ENCODE results near the gene COMMD1.

DNA sequence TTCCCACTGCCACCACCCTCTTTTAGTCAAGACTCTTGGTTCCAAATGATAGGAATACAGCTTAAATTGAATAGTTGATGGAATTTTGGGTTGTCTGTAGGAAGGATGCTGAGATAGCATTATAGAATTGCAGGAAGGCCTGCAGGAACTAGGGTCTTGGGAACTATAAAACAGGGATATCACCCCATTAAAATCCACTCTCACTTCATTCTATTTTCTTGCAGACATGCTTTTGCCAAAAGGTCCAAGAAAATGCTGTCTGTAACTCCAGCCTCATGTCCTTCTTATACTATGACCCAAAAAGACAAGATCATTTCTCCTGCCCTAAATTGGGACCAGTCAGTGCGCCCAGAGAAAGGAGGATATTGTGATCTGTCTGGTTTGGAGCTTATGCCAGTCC lies 89.1 kb downstream of the COMMD1 start:
- TF ChIP-seq, protein P1, sequence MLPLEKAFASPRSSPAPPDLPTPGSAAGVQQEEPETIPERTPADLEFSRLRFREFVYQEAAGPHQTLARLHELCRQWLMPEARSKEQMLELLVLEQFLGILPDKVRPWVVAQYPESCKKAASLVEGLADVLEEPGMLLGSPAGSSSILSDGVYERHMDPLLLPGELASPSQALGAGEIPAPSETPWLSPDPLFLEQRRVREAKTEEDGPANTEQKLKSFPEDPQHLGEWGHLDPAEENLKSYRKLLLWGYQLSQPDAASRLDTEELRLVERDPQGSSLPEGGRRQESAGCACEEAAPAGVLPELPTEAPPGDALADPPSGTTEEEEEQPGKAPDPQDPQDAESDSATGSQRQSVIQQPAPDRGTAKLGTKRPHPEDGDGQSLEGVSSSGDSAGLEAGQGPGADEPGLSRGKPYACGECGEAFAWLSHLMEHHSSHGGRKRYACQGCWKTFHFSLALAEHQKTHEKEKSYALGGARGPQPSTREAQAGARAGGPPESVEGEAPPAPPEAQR (tag by site-specific recombination; IDR thresholded peaks at IDR 0.05): no peak
- TF ChIP-seq, protein P2, sequence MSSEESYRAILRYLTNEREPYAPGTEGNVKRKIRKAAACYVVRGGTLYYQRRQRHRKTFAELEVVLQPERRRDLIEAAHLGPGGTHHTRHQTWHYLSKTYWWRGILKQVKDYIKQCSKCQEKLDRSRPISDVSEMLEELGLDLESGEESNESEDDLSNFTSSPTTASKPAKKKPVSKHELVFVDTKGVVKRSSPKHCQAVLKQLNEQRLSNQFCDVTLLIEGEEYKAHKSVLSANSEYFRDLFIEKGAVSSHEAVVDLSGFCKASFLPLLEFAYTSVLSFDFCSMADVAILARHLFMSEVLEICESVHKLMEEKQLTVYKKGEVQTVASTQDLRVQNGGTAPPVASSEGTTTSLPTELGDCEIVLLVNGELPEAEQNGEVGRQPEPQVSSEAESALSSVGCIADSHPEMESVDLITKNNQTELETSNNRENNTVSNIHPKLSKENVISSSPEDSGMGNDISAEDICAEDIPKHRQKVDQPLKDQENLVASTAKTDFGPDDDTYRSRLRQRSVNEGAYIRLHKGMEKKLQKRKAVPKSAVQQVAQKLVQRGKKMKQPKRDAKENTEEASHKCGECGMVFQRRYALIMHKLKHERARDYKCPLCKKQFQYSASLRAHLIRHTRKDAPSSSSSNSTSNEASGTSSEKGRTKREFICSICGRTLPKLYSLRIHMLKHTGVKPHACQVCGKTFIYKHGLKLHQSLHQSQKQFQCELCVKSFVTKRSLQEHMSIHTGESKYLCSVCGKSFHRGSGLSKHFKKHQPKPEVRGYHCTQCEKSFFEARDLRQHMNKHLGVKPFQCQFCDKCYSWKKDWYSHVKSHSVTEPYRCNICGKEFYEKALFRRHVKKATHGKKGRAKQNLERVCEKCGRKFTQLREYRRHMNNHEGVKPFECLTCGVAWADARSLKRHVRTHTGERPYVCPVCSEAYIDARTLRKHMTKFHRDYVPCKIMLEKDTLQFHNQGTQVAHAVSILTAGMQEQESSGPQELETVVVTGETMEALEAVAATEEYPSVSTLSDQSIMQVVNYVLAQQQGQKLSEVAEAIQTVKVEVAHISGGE (tag by site-specific recombination; conservative IDR thresholded peaks at IDR 0.05; ENCODE audit: low read depth): no peak
- TF ChIP-seq, protein P3, sequence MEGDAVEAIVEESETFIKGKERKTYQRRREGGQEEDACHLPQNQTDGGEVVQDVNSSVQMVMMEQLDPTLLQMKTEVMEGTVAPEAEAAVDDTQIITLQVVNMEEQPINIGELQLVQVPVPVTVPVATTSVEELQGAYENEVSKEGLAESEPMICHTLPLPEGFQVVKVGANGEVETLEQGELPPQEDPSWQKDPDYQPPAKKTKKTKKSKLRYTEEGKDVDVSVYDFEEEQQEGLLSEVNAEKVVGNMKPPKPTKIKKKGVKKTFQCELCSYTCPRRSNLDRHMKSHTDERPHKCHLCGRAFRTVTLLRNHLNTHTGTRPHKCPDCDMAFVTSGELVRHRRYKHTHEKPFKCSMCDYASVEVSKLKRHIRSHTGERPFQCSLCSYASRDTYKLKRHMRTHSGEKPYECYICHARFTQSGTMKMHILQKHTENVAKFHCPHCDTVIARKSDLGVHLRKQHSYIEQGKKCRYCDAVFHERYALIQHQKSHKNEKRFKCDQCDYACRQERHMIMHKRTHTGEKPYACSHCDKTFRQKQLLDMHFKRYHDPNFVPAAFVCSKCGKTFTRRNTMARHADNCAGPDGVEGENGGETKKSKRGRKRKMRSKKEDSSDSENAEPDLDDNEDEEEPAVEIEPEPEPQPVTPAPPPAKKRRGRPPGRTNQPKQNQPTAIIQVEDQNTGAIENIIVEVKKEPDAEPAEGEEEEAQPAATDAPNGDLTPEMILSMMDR (tag by site-specific recombination; IDR thresholded peaks at IDR 0.05): no peak
- TF ChIP-seq ZNF600 (tag by site-specific recombination; IDR thresholded peaks at IDR 0.05): no peak
- TF ChIP-seq, protein P4, sequence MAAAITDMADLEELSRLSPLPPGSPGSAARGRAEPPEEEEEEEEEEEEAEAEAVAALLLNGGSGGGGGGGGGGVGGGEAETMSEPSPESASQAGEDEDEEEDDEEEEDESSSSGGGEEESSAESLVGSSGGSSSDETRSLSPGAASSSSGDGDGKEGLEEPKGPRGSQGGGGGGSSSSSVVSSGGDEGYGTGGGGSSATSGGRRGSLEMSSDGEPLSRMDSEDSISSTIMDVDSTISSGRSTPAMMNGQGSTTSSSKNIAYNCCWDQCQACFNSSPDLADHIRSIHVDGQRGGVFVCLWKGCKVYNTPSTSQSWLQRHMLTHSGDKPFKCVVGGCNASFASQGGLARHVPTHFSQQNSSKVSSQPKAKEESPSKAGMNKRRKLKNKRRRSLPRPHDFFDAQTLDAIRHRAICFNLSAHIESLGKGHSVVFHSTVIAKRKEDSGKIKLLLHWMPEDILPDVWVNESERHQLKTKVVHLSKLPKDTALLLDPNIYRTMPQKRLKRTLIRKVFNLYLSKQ (tag by site-specific recombination; IDR thresholded peaks at IDR 0.05; ENCODE audit: borderline replicate concordance): no peak
- TF ChIP-seq, protein P5, sequence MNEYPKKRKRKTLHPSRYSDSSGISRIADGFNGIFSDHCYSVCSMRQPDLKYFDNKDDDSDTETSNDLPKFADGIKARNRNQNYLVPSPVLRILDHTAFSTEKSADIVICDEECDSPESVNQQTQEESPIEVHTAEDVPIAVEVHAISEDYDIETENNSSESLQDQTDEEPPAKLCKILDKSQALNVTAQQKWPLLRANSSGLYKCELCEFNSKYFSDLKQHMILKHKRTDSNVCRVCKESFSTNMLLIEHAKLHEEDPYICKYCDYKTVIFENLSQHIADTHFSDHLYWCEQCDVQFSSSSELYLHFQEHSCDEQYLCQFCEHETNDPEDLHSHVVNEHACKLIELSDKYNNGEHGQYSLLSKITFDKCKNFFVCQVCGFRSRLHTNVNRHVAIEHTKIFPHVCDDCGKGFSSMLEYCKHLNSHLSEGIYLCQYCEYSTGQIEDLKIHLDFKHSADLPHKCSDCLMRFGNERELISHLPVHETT (tag by site-specific recombination; IDR thresholded peaks at IDR 0.05): no peak
- no peak for TF ChIP-seq ZNF707 (tag by site-specific recombination; IDR thresholded peaks at IDR 0.05)
- TF ChIP-seq ZNF621 (tag by site-specific recombination; IDR thresholded peaks at IDR 0.05): no peak
- no peak for TF ChIP-seq ZNF10 (tag by site-specific recombination; IDR thresholded peaks at IDR 0.05)
